Measurements from ENCODE around the gene DOCK4.

The DOCK4 gene

DNA sequence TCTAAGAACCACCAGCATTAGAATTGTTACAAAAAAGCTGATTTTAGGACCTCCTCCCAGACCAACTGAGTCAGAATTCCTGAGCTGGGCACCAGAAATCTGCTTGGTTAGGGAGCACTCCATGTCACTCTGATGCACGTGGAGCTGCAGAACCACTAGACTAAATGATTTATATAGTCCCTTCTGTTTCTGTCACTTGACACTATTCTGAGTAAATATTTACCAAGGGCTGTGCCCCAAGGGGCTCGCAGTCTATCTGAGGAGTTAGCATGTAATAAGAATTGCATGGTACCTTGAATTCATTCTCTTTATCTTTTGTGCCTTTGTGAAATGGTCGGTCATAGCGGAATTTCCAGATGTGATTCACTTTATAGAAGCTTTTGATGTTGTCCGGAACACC is 447.9 kb downstream of the DOCK4 start:
- Histone ChIP-seq H3K27ac (ENCODE audit: low read depth, low read length) (no peak overlapping the region), H3K4me3 (ENCODE audit: low read depth in 1 of 5, low read length in 5 of 5) (no peak overlapping the region), H3K4me1 (ENCODE audit: control insufficient read depth in 5 of 5, insufficient read depth in 5 of 5, low read length in 5 of 5) (peaks cover 0 to 11% (median 3%) of the 10 kb centered on the region in 5 donors), H3K27me3 (ENCODE audit: control insufficient read depth in 5 of 5, insufficient read depth in 4 of 5, low read length in 5 of 5) (no peaks in the 10 kb centered on the region), H3K36me3 (ENCODE audit: control insufficient read depth in 5 of 5, insufficient read depth in 5 of 5, low read length in 5 of 5) (peaks cover 4 to 47% (median 30%) of the 10 kb centered on the region in 5 donors), H3K9ac (ENCODE audit: low read length in 5 of 5) (no peak overlapping the region), H3K9me3 (ENCODE audit: control insufficient read depth in 5 of 5, low read length in 5 of 5) (no peaks in the 10 kb centered on the region)

DNA sequence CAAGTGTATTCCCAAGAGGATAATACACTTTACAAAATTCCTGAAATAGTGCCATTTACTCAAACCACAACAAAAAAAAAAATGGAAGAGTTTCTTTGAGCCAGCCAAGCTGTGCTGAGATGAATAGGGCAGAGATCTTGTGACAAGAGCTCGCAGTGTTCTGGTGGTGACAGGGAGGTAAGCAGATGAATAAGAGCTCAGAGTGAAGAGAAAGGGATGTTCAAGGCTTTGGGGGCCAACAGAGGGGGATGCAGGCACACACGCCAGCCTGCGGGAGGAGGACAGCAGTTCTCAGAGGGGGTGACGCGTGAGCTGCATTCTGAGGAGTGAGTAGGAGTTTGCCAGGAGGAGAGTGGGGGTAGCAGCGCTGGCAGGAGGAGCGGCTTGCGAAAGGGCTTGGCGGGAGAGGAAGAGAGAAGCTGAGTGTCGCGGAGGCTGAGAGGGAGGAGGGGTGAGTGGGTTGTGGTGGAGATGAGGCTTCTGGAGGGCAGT is 449.5 kb downstream of the DOCK4 start:
- Histone ChIP-seq H3K4me1 (ENCODE audit: control insufficient read depth in 5 of 5, insufficient read depth in 5 of 5, low read length in 5 of 5) (peaks cover 0 to 11% (median 3%) of the 10 kb centered on the region in 5 donors), H3K9me3 (ENCODE audit: control insufficient read depth in 5 of 5, low read length in 5 of 5) (no peaks in the 10 kb centered on the region), H3K27ac (ENCODE audit: low read depth, low read length) (no peak overlapping the region), H3K9ac (ENCODE audit: low read length in 5 of 5) (no peak overlapping the region), H3K4me3 (ENCODE audit: low read depth in 1 of 5, low read length in 5 of 5) (peak overlapping the region in 1 of 5 donors; percentile 11), H3K27me3 (ENCODE audit: control insufficient read depth in 5 of 5, insufficient read depth in 4 of 5, low read length in 5 of 5) (no peaks in the 10 kb centered on the region), H3K36me3 (ENCODE audit: control insufficient read depth in 5 of 5, insufficient read depth in 5 of 5, low read length in 5 of 5) (peaks cover 4 to 47% (median 30%) of the 10 kb centered on the region in 5 donors)

GRCh38 chr7:111755383-111755782 is 450.8 kb downstream of the DOCK4 start:
- H3K27ac ChIP-seq (ENCODE audit: low read depth, low read length) = no peak overlapping the region
- H3K9ac ChIP-seq (ENCODE audit: low read length in 5 of 5) = no peak overlapping the region
- peaks cover 2 to 38% (median 26%) of the 10 kb centered on the region in 5 donors for H3K36me3 ChIP-seq (ENCODE audit: control insufficient read depth in 5 of 5, insufficient read depth in 5 of 5, low read length in 5 of 5)
- H3K9me3 ChIP-seq (ENCODE audit: control insufficient read depth in 5 of 5, low read length in 5 of 5) = no peaks in the 10 kb centered on the region
- H3K27me3 ChIP-seq (ENCODE audit: control insufficient read depth in 5 of 5, insufficient read depth in 4 of 5, low read length in 5 of 5) = no peaks in the 10 kb centered on the region
- H3K4me1 ChIP-seq (ENCODE audit: control insufficient read depth in 5 of 5, insufficient read depth in 5 of 5, low read length in 5 of 5) = peaks cover 0 to 11% (median 3%) of the 10 kb centered on the region in 5 donors
- H3K4me3 ChIP-seq (ENCODE audit: low read depth in 1 of 5, low read length in 5 of 5) = no peak overlapping the region

DNA sequence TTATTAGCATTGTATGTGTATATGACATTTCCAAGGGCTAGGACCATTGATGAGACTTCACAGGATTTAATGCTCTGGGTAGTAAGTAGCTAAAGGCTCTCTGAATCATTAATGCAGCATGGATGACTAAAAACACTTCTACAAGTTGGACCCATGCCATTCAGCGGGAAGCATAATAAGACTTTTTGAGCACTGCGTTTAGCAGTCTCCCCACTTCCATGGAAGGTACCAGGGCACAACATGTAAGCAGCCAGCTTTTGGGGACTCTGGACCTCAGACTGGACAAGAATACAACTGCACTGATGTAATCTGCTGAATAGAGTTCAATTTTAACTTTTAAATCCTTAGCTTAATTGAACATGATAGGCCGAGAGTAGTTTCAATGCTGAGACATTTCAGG is 452.2 kb downstream of the DOCK4 start:
- H3K9ac ChIP-seq (ENCODE audit: low read length in 5 of 5) = no peak overlapping the region
- peaks cover 0 to under 1% (median 0%) of the 10 kb centered on the region in 5 donors for H3K9me3 ChIP-seq (ENCODE audit: control insufficient read depth in 5 of 5, low read length in 5 of 5)
- peaks cover 0 to 11% (median 3%) of the 10 kb centered on the region in 5 donors for H3K4me1 ChIP-seq (ENCODE audit: control insufficient read depth in 5 of 5, insufficient read depth in 5 of 5, low read length in 5 of 5)
- H3K27me3 ChIP-seq (ENCODE audit: control insufficient read depth in 5 of 5, insufficient read depth in 4 of 5, low read length in 5 of 5) = no peaks in the 10 kb centered on the region
- no peak overlapping the region for H3K4me3 ChIP-seq (ENCODE audit: low read depth in 1 of 5, low read length in 5 of 5)
- H3K36me3 ChIP-seq (ENCODE audit: control insufficient read depth in 5 of 5, insufficient read depth in 5 of 5, low read length in 5 of 5) = peaks cover 0 to 29% (median 15%) of the 10 kb centered on the region in 5 donors
- no peak overlapping the region for H3K27ac ChIP-seq (ENCODE audit: low read depth, low read length)

DNA sequence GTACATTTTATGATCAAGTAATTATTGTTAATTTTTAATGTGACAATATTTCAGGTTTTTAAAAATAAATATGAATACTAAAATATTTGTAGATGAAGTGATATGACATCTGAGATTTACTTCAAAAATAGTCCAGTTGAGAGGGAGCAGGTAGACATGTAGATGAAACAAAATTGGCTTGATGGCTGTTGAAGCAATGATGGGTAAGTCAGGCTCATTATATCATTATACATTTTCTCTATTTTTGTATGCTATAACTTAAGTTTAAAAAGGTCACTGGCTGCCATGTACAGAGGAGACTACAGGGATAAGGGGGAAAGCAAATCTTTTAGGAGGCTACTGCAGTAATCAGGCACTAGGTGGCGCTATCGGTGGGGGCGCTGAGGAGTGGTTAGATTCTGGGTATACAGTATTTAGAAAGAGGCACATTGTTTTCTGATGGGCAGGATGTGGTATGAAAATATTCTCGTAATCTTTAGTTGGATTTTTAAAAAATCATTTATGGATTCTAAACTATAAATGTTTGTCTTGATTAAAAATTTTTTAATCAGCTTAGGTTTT is 454.1 kb downstream of the DOCK4 start:
- H3K27ac ChIP-seq (ENCODE audit: low read depth, low read length) = no peak overlapping the region
- peaks cover 0 to 9% (median 3%) of the 10 kb centered on the region in 5 donors for H3K4me1 ChIP-seq (ENCODE audit: control insufficient read depth in 5 of 5, insufficient read depth in 5 of 5, low read length in 5 of 5)
- H3K36me3 ChIP-seq (ENCODE audit: control insufficient read depth in 5 of 5, insufficient read depth in 5 of 5, low read length in 5 of 5) = peaks cover 0 to 18% (median 7%) of the 10 kb centered on the region in 5 donors
- peaks cover 0 to 3% (median 0%) of the 10 kb centered on the region in 5 donors for H3K9me3 ChIP-seq (ENCODE audit: control insufficient read depth in 5 of 5, low read length in 5 of 5)
- no peak overlapping the region for H3K9ac ChIP-seq (ENCODE audit: low read length in 5 of 5)
- H3K4me3 ChIP-seq (ENCODE audit: low read depth in 1 of 5, low read length in 5 of 5) = no peak overlapping the region
- H3K27me3 ChIP-seq (ENCODE audit: control insufficient read depth in 5 of 5, insufficient read depth in 4 of 5, low read length in 5 of 5) = no peaks in the 10 kb centered on the region

DNA sequence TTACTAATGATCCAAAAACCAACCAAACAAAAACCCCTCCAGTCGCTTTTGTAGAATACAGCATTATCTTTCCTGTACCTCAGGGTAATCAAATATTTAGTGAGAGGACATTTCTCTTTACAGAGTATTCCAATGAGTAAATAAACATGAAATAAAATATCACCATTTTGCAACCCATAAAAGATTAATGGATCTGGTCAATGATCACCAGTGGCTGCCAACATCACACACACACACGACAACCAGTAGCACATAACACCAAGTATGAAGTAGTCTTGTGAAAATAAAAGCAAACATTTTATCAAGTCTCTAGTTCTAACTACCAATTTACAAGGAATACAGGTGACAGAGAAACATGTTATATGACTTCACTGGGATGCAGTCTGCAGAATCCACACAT is 455.3 kb downstream of the DOCK4 start:
- no peak overlapping the region for H3K4me3 ChIP-seq (ENCODE audit: low read depth in 1 of 5, low read length in 5 of 5)
- no peak overlapping the region for H3K27ac ChIP-seq (ENCODE audit: low read depth, low read length)
- H3K9me3 ChIP-seq (ENCODE audit: control insufficient read depth in 5 of 5, low read length in 5 of 5) = peaks cover 0 to 3% (median 0%) of the 10 kb centered on the region in 5 donors
- H3K36me3 ChIP-seq (ENCODE audit: control insufficient read depth in 5 of 5, insufficient read depth in 5 of 5, low read length in 5 of 5) = peaks cover 0 to 24% (median 10%) of the 10 kb centered on the region in 5 donors
- no peak overlapping the region for H3K9ac ChIP-seq (ENCODE audit: low read length in 5 of 5)
- no peaks in the 10 kb centered on the region for H3K4me1 ChIP-seq (ENCODE audit: control insufficient read depth in 5 of 5, insufficient read depth in 5 of 5, low read length in 5 of 5)
- no peaks in the 10 kb centered on the region for H3K27me3 ChIP-seq (ENCODE audit: control insufficient read depth in 5 of 5, insufficient read depth in 4 of 5, low read length in 5 of 5)

DNA sequence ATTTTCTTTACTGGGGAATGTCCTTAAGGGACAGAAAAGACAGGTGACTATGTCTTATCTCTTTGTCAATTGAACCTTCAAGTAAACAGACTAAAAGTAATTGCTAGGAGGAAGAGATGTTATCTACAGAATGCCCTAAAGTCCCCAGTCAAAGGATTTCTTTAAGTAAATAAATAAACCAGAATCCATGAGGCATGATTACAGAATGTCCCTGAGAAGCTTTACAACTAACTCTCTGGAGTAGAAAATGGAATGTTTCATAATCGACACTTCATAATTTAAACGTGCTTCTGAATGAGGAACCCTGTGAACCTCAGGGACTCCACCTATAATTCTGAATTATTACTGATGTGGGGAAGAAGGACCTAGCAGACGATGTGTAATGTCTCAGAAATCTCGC is 456.0 kb downstream of the DOCK4 start:
- Histone ChIP-seq H3K27me3 (ENCODE audit: control insufficient read depth in 5 of 5, insufficient read depth in 4 of 5, low read length in 5 of 5) (no peaks in the 10 kb centered on the region), H3K27ac (ENCODE audit: low read depth, low read length) (no peak overlapping the region), H3K9ac (ENCODE audit: low read length in 5 of 5) (no peak overlapping the region), H3K36me3 (ENCODE audit: control insufficient read depth in 5 of 5, insufficient read depth in 5 of 5, low read length in 5 of 5) (peaks cover 0 to 24% (median 10%) of the 10 kb centered on the region in 5 donors), H3K4me3 (ENCODE audit: low read depth in 1 of 5, low read length in 5 of 5) (no peak overlapping the region), H3K9me3 (ENCODE audit: control insufficient read depth in 5 of 5, low read length in 5 of 5) (peaks cover 0 to 3% (median 0%) of the 10 kb centered on the region in 5 donors), H3K4me1 (ENCODE audit: control insufficient read depth in 5 of 5, insufficient read depth in 5 of 5, low read length in 5 of 5) (no peaks in the 10 kb centered on the region)

DNA sequence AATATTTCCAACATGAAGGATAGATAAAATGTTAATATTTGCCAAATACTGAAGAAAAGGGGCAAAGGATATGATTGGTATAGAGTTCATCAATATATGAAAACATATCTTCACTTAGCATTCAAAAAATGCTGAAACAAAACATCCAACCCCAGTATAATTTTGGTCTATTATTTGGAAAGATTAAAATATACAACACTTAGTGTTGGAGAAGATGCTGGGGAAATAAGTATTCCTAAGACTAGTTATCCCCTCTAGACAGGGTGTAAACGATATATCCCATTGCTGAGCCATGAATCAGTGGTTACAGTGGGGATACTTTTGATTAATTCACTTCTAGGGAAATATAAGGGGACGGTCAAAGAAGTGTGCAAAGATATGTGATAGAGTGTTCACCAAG is 456.6 kb downstream of the DOCK4 start:
- Histone ChIP-seq H3K4me3 (ENCODE audit: low read depth in 1 of 5, low read length in 5 of 5) (no peak overlapping the region), H3K9me3 (ENCODE audit: control insufficient read depth in 5 of 5, low read length in 5 of 5) (peaks cover 0 to 3% (median 0%) of the 10 kb centered on the region in 5 donors), H3K36me3 (ENCODE audit: control insufficient read depth in 5 of 5, insufficient read depth in 5 of 5, low read length in 5 of 5) (peaks cover 0 to 20% (median 11%) of the 10 kb centered on the region in 5 donors), H3K9ac (ENCODE audit: low read length in 5 of 5) (no peak overlapping the region), H3K27ac (ENCODE audit: low read depth, low read length) (no peak overlapping the region), H3K27me3 (ENCODE audit: control insufficient read depth in 5 of 5, insufficient read depth in 4 of 5, low read length in 5 of 5) (no peaks in the 10 kb centered on the region), H3K4me1 (ENCODE audit: control insufficient read depth in 5 of 5, insufficient read depth in 5 of 5, low read length in 5 of 5) (no peaks in the 10 kb centered on the region)

- Histone ChIP-seq H3K4me1 (ENCODE audit: control insufficient read depth in 5 of 5, insufficient read depth in 5 of 5, low read length in 5 of 5) (no peaks in the 10 kb centered on the region), H3K36me3 (ENCODE audit: control insufficient read depth in 5 of 5, insufficient read depth in 5 of 5, low read length in 5 of 5) (peaks cover 0 to 25% (median 18%) of the 10 kb centered on the region in 5 donors), H3K27me3 (ENCODE audit: control insufficient read depth in 5 of 5, insufficient read depth in 4 of 5, low read length in 5 of 5) (no peaks in the 10 kb centered on the region), H3K27ac (ENCODE audit: low read depth, low read length) (no peak overlapping the region), H3K9ac (ENCODE audit: low read length in 5 of 5) (no peak overlapping the region), H3K4me3 (ENCODE audit: low read depth in 1 of 5, low read length in 5 of 5) (no peak overlapping the region), H3K9me3 (ENCODE audit: control insufficient read depth in 5 of 5, low read length in 5 of 5) (peaks cover 0 to 3% (median 0%) of the 10 kb centered on the region in 5 donors)
These were observed 458.5 kb downstream of the DOCK4 start for GRCh38 chr7:111747718-111748117.

- H3K4me3 ChIP-seq (ENCODE audit: low read depth in 1 of 5, low read length in 5 of 5) = no peak overlapping the region
- H3K9me3 ChIP-seq (ENCODE audit: control insufficient read depth in 5 of 5, low read length in 5 of 5) = peaks cover 0 to 3% (median 0%) of the 10 kb centered on the region in 5 donors
- H3K27me3 ChIP-seq (ENCODE audit: control insufficient read depth in 5 of 5, insufficient read depth in 4 of 5, low read length in 5 of 5) = no peaks in the 10 kb centered on the region
- no peak overlapping the region for H3K9ac ChIP-seq (ENCODE audit: low read length in 5 of 5)
- H3K4me1 ChIP-seq (ENCODE audit: control insufficient read depth in 5 of 5, insufficient read depth in 5 of 5, low read length in 5 of 5) = no peaks in the 10 kb centered on the region
- no peak overlapping the region for H3K27ac ChIP-seq (ENCODE audit: low read depth, low read length)
- H3K36me3 ChIP-seq (ENCODE audit: control insufficient read depth in 5 of 5, insufficient read depth in 5 of 5, low read length in 5 of 5) = peaks cover 0 to 25% (median 18%) of the 10 kb centered on the region in 5 donors
These were observed 459.2 kb downstream of the DOCK4 start for GRCh38 chr7:111746950-111747349.
